A549 (cell line): ENCODE results near the gene FAM110D.

Source experiments
- POLR2A ChIP-seq: IDR thresholded peaks from 2 replicates; pipeline ENCODE4 v1.6.1; 2012; ENCODE audit warnings: mild to moderate bottlenecking, low read length
- RFX5 ChIP-seq: fragments of 450-650 bp; IDR thresholded peaks from 2 replicates; pipeline ENCODE4 v1.7.1; 2014; ENCODE audit warnings: antibody characterized with exemption, mild to moderate bottlenecking, moderate library complexity
- ZFP36 ChIP-seq: fragments of 450-650 bp; IDR thresholded peaks from 2 replicates; pipeline ENCODE4 v1.6.1; 2014; ENCODE audit warnings: borderline replicate concordance; ENCODE audit not compliant: partially characterized antibody

- TF ChIP-seq POLR2A (no peak), ZFP36 (no peak), RFX5 (no peak)
Observed at GRCh38 chr1:26132834-26133167, 26.1 kb upstream of the FAM110D start.
